Measurements from ENCODE around the gene YEATS2.
"Not testable (repeated sequence)": the region's sequence is repeated elsewhere in the genome, so short reads cannot be mapped to it uniquely, and the experiment has no call there.

The YEATS2 gene

GRCh38 chr3:183718012-183718411 lies 20.4 kb downstream of the YEATS2 start:
- DNase-seq, result no peak

GRCh38 chr3:183725387-183725786 lies 27.8 kb downstream of the YEATS2 start:
- DNase-seq, result no peak

GRCh38 chr3:183728204-183728603 lies 30.6 kb downstream of the YEATS2 start:
- DNase-seq, result no peak

GRCh38 chr3:183730361-183730760 lies 32.8 kb downstream of the YEATS2 start:
- DNase-seq, result no peak

- DNase-seq, result no peak
Measured at GRCh38 chr3:183731611-183732010, 34.0 kb downstream of the YEATS2 start.

GRCh38 chr3:183733553-183733952 lies 36.0 kb downstream of the YEATS2 start:
- no peak for DNase-seq

- DNase-seq, result no peak
Measured at GRCh38 chr3:183734750-183735494, 37.3 kb downstream of the YEATS2 start.

GRCh38 chr3:183737116-183737515 lies 39.5 kb downstream of the YEATS2 start:
- no peak for DNase-seq

- not testable (repeated sequence) for DNase-seq
Measured at GRCh38 chr3:183740154-183740553, 42.6 kb downstream of the YEATS2 start.

GRCh38 chr3:183743231-183743630 lies 45.6 kb downstream of the YEATS2 start:
- DNase-seq, result no peak

GRCh38 chr3:183745300-183746098 lies 47.9 kb downstream of the YEATS2 start:
- no peak for DNase-seq

GRCh38 chr3:183754052-183754451 lies 56.5 kb downstream of the YEATS2 start:
- no peak for DNase-seq

GRCh38 chr3:183762304-183762703 lies 64.7 kb downstream of the YEATS2 start:
- no peak for DNase-seq

GRCh38 chr3:183764847-183765731 lies 67.5 kb downstream of the YEATS2 start:
- DNase-seq, result no peak

- DNase-seq, result no peak
Measured at GRCh38 chr3:183766107-183766506, 68.5 kb downstream of the YEATS2 start.

- DNase-seq, result peak; percentile 77
Measured at GRCh38 chr3:183766745-183767606, 69.4 kb downstream of the YEATS2 start.

GRCh38 chr3:183768114-183768513 lies 70.5 kb downstream of the YEATS2 start:
- no peak for DNase-seq

- DNase-seq, result no peak
Measured at GRCh38 chr3:183769453-183769852, 71.9 kb downstream of the YEATS2 start.

GRCh38 chr3:183774631-183775030 lies 77.0 kb downstream of the YEATS2 start:
- DNase-seq, result no peak

GRCh38 chr3:183775781-183776180 lies 78.2 kb downstream of the YEATS2 start:
- DNase-seq, result no peak

- not testable (repeated sequence) for DNase-seq
Measured at GRCh38 chr3:183776451-183776850, 78.9 kb downstream of the YEATS2 start.

GRCh38 chr3:183777016-183777618 lies 79.5 kb downstream of the YEATS2 start:
- no peak for DNase-seq
